Adrenal gland (tissue), 12 donors: ENCODE measurements around the gene TAF3. TPM values are rescaled to one million over a fixed set of nuclear protein-coding genes. Genes with fewer than 3 reads are reported as not detected.

Source experiments
- DNase-seq, 7 donors: peaks; one replicate each; pipeline ENCODE4 v3.0.0-alpha.2; 2019 to 2020
- H3K27ac ChIP-seq, 5 donors: fragments of 200-600 bp; sonication (generic) in 4 of 5; 1 replicate in 3 of 5; 2 replicates in 2 of 5; pipeline versions ENCODE4 v1.5.1 to v1.8.0; 2016 to 2020; ENCODE audit warnings: mild to moderate bottlenecking in 1 of 5
- H3K27me3 ChIP-seq: fragments of 200-600 bp; 2 replicates; pipeline ENCODE4 v1.8.0; 2021
- H3K36me3 ChIP-seq, 2 donors: fragments of 200-600 bp; replicated peaks in 1 of 2; 1 replicate in 1 of 2; 2 replicates in 1 of 2; pipeline versions ENCODE4 v1.5.1 to v1.8.0; 2018 to 2022
- H3K4me1 ChIP-seq, 2 donors: fragments of 200-600 bp; replicated peaks in 1 of 2; 1 replicate in 1 of 2; 2 replicates in 1 of 2; pipeline versions ENCODE4 v1.5.1 to v1.8.0; 2018 to 2021
- H3K4me3 ChIP-seq, 4 donors: fragments of 200-600 bp; sonication (generic) in 3 of 4; one replicate each; pipeline ENCODE4 v1.5.1; 2016 to 2018
- H3K9me3 ChIP-seq, 3 donors: fragments of 200-600 bp; sonication (generic) in 1 of 3; replicated peaks in 1 of 3; 1 replicate in 2 of 3; 2 replicates in 1 of 3; pipeline versions ENCODE4 v1.5.1 to v1.8.0; 2016 to 2021
- CTCF ChIP-seq, 6 experiments: fragments of 450-650 bp in 4 of 6; fragments of 200-600 bp in 2 of 6; sonication (generic) in 1 of 6; IDR thresholded peaks; 1 replicate in 5 of 6; 2 replicates in 1 of 6; pipeline versions ENCODE4 v1.5.1 to v1.8.0; 2016 to 2021; ENCODE audit warnings: antibody characterized with exemption in 6 of 6, mild to moderate bottlenecking in 2 of 6, moderate library complexity in 1 of 6
- POLR2A ChIP-seq, 2 donors: fragments of 450-650 bp; IDR thresholded peaks; one replicate each; pipeline ENCODE4 v1.6.1; 2017; ENCODE audit warnings: antibody characterized with exemption in 2 of 2, mild to moderate bottlenecking in 2 of 2, moderate library complexity in 1 of 2
- WGBS, 4 donors: extraction: QIAGEN DNeasy Blood & Tissue Kit in 2 of 4; methylation state at CpG; one replicate each; pipeline versions ENCODE4 v1.1.5 to v1.1.7; 2013 to 2017; 5-methylcytosine and 5-hydroxymethylcytosine counted together
- intact Hi-C, 2 donors: fragments of 100-400 bp; cut with DNase I; formaldehyde crosslinking; loops; one replicate each; pipeline versions ENCODE4 v1.14.1 to v1.15.0; 2022 to 2023
- polyA plus RNA-seq, 3 donors: library from polyadenylated mRNA; stranded (reverse); fragments of 200-250 nt in 2 of 3; fragments of 350-450 nt in 1 of 3; fragmentation: Illumina TruSeq in 1 of 3; extraction: RNeasy Lipid Tissue Mini Kit (QIAGEN cat#74804) in 1 of 3; gene quantifications; one replicate each; pipeline ENCODE4 v1.2.3, GENCODE V29; 2013 to 2014
- total RNA-seq, 9 donors: library from RNA; depleted of rRNA in 4 of 9; stranded (reverse); fragments of >200 nt in 4 of 9; fragments of 120-200 nt in 1 of 9; fragmentation: NEBNext Ultra II Directional in 1 of 9; extraction: Animal tissue kit (Norgen Biotek cat#: 25700) in 1 of 9; gene quantifications; one replicate each; pipeline versions ENCODE4 v1.1.0 to v1.2.4, GENCODE V29; 2013 to 2023
- donor health status: healthy with polysubstance abuse.
- donor health status: Bipolar disorder and iron deficiency.
- donor health status: DM: yes; HTN: yes; CAD: no.
- donor health status: DM: no; HTN: no; CAD: no.
- donor health status: DM: no; HTN: no; CAD: no.
- donor health status: DM: yes; HTN: yes; CAD: no.

The TAF3 gene
- total and polyA plus RNA-seq, 12 donors = 3.5 to 16.6 (median 7.6) TPM

GRCh38 chr10:8034466-8035005 is 216.2 kb downstream of the TAF3 start:
- no peaks in the 10 kb centered on the region for H3K9me3 ChIP-seq
- H3K27me3 ChIP-seq = peaks cover 62% of the 10 kb centered on the region
- no peak for TF ChIP-seq CTCF (IDR thresholded peaks at IDR 0.05)
- no peak for TF ChIP-seq POLR2A (IDR thresholded peaks at IDR 0.05)
- no peak for DNase-seq
- H3K4me3 ChIP-seq = peak overlapping the region in 1 of 4 donors; percentile 45
- intact Hi-C loops = no loop called here
- no peaks in the 10 kb centered on the region for H3K36me3 ChIP-seq
- 3 to 6% (median 4%) methylated on average over 17 to 37 of the region's 37 CpGs for WGBS, 4 donors
- peaks cover 0 to 24% of the 10 kb centered on the region in 2 donors for H3K4me1 ChIP-seq
- H3K27ac ChIP-seq = no peak overlapping the region

GRCh38 chr10:8035006-8035640 is 216.8 kb downstream of the TAF3 start:
- no peaks in the 10 kb centered on the region for H3K36me3 ChIP-seq
- H3K4me1 ChIP-seq = peaks cover 0 to 24% of the 10 kb centered on the region in 2 donors
- no peaks in the 10 kb centered on the region for H3K9me3 ChIP-seq
- peaks cover 65% of the 10 kb centered on the region for H3K27me3 ChIP-seq
- H3K27ac ChIP-seq = no peak overlapping the region
- DNase-seq = no peak
- WGBS, 4 donors = 13 to 19% (median 14%) methylated on average over 31 to 32 of the region's 32 CpGs
- TF ChIP-seq POLR2A (IDR thresholded peaks at IDR 0.05) (no peak), CTCF (IDR thresholded peaks at IDR 0.05) (no peak)
- H3K4me3 ChIP-seq = peak overlapping the region in 1 of 4 donors; percentile 45
- intact Hi-C loops = no loop called here

- peaks cover 0 to 24% of the 10 kb centered on the region in 2 donors for H3K4me1 ChIP-seq
- H3K27ac ChIP-seq = no peak overlapping the region
- no peaks in the 10 kb centered on the region for H3K9me3 ChIP-seq
- no peak overlapping the region for H3K4me3 ChIP-seq
- H3K27me3 ChIP-seq = peaks cover 72% of the 10 kb centered on the region
- WGBS, 4 donors = 9 to 13% (median 11%) methylated on average over 29 to 47 of the region's 47 CpGs
- intact Hi-C loops = no loop called here
- DNase-seq = no peak
- H3K36me3 ChIP-seq = no peaks in the 10 kb centered on the region
- TF ChIP-seq POLR2A (IDR thresholded peaks at IDR 0.05) (no peak), CTCF (IDR thresholded peaks at IDR 0.05) (no peak)
Observed at GRCh38 chr10:8035641-8036470, 217.6 kb downstream of the TAF3 start.

GRCh38 chr10:8036506-8037198 is 218.3 kb downstream of the TAF3 start:
- Histone ChIP-seq H3K9me3 (no peaks in the 10 kb centered on the region), H3K4me3 (no peak overlapping the region), H3K27me3 (peaks cover 80% of the 10 kb centered on the region), H3K4me1 (peaks cover 0 to 24% of the 10 kb centered on the region in 2 donors), H3K27ac (no peak overlapping the region), H3K36me3 (no peaks in the 10 kb centered on the region)
- no peak for DNase-seq
- 7 to 16% (median 13%) methylated on average over 11 to 18 of the region's 18 CpGs for WGBS, 4 donors
- intact Hi-C loops = no loop called here
- TF ChIP-seq POLR2A (IDR thresholded peaks at IDR 0.05) (no peak), CTCF (IDR thresholded peaks at IDR 0.05) (no peak)
